ENCODE measurements around the gene CLDN8. TPM values are rescaled to one million over a fixed set of nuclear protein-coding genes. Genes with fewer than 3 reads are reported as not detected.

Gene CLDN8
- total RNA-seq, 1 donor: not detected

GRCh38 chr21:30206551-30207251 is 9.2 kb downstream of the CLDN8 start:
- DNase-seq (ENCODE audit: low read depth in 2 of 3, low spot score in 2 of 3): no peak

- no peak for DNase-seq (ENCODE audit: low read depth in 2 of 3, low spot score in 2 of 3)
Measured at GRCh38 chr21:30200000-30200399, 15.9 kb downstream of the CLDN8 start.

- DNase-seq (ENCODE audit: low read depth in 2 of 3, low spot score in 2 of 3): peak in 2 of 3 donors; percentile 13 to 33
Measured at GRCh38 chr21:30194701-30195299, 21.1 kb downstream of the CLDN8 start.

GRCh38 chr21:30193201-30193600 is 22.7 kb downstream of the CLDN8 start:
- no peak for DNase-seq (ENCODE audit: low read depth in 2 of 3, low spot score in 2 of 3)

GRCh38 chr21:30190554-30190953 is 25.3 kb downstream of the CLDN8 start:
- DNase-seq (ENCODE audit: low read depth in 2 of 3, low spot score in 2 of 3): no peak

GRCh38 chr21:30189773-30190172 is 26.1 kb downstream of the CLDN8 start:
- no peak for DNase-seq (ENCODE audit: low read depth in 2 of 3, low spot score in 2 of 3)

GRCh38 chr21:30186242-30186641 is 29.7 kb downstream of the CLDN8 start:
- DNase-seq (ENCODE audit: low read depth in 2 of 3, low spot score in 2 of 3): no peak

GRCh38 chr21:30168086-30168485 is 47.8 kb downstream of the CLDN8 start:
- DNase-seq (ENCODE audit: low read depth in 2 of 3, low spot score in 2 of 3): no peak

GRCh38 chr21:30166705-30167104 is 49.2 kb downstream of the CLDN8 start, which contains the start of gene CLDN17:
Gene CLDN17 (minus strand): TSS chr21:30166805. CDS start chr21:30166617, 188 bp downstream.
- no peak for DNase-seq (ENCODE audit: low read depth in 2 of 3, low spot score in 2 of 3)

- no peak for DNase-seq (ENCODE audit: low read depth in 2 of 3, low spot score in 2 of 3)
Measured at GRCh38 chr21:30166171-30166570, 49.7 kb downstream of the CLDN8 start.

- no peak for DNase-seq (ENCODE audit: low read depth in 2 of 3, low spot score in 2 of 3)
Measured at GRCh38 chr21:30164796-30165195, 51.1 kb downstream of the CLDN8 start.

Other genes with a start within 250 kb of the CLDN8 start
- gene CLDN17, start 49.3 kb downstream of the CLDN8 start, total RNA-seq: not detected
- gene KRTAP24-1, start 66.9 kb upstream of the CLDN8 start, total RNA-seq: not detected
- not detected for gene KRTAP25-1, start 73.4 kb upstream of the CLDN8 start, total RNA-seq
- not detected for gene KRTAP26-1, start 104.2 kb upstream of the CLDN8 start, total RNA-seq
- not detected for gene KRTAP27-1, start 121.6 kb upstream of the CLDN8 start, total RNA-seq
- gene KRTAP23-1, start 132.5 kb upstream of the CLDN8 start, total RNA-seq: not detected
- not detected for gene KRTAP13-2, start 156.2 kb upstream of the CLDN8 start, total RNA-seq
- 0.27 TPM for gene KRTAP13-1, start 179.9 kb upstream of the CLDN8 start, total RNA-seq
- gene KRTAP13-3, start 209.8 kb upstream of the CLDN8 start, total RNA-seq: not detected
- gene KRTAP13-4, start 214.1 kb upstream of the CLDN8 start, total RNA-seq: not detected
- not detected for gene KRTAP15-1, start 224.2 kb upstream of the CLDN8 start, total RNA-seq

Data from hematopoietic multipotent progenitor cell (in vitro differentiated cells).